SK-MEL-5 (cell line): ENCODE data around the gene TGFB2. TPM values are rescaled to one million over a fixed set of nuclear protein-coding genes. Genes with fewer than 3 reads are reported as not detected.
"Not testable (repeated sequence)": the region's sequence is repeated elsewhere in the genome, so short reads cannot be mapped to it uniquely, and the experiment has no call there.

Source experiments
- DNase-seq: peaks from one replicate; pipeline ENCODE4 v3.0.0-alpha.2; 2016; ENCODE audit warnings: low read depth, low spot score
- in situ Hi-C: cut with HindIII; loops from 2 replicates; pipeline ENCODE4 v1.10.0; 2016; ENCODE audit warnings: low sequenced_read_pairs, high pct_unique_total_duplicates, low pct_unique_long_range_greater_than_20kb
- polyA plus RNA-seq, 2 experiments: library from polyadenylated mRNA; depleted of rRNA; stranded (reverse); fragments of >200 nt; gene quantifications; 2 replicates each; pipeline ENCODE4 v1.2.3, GENCODE V29; 2015
- total RNA-seq: library from RNA; depleted of rRNA; stranded (reverse); fragments of >200 nt; shearing (Covaris generic); gene quantifications from 2 replicates; pipeline ENCODE4 v1.2.3, GENCODE V29; 2014; rRNA removed

TGFB2 gene
- 1.8 and 2.1 TPM in 2 replicates for total RNA-seq
- 1.4 and 1.8 TPM in 2 replicates for polyA plus RNA-seq (2015; cell fraction: cytosol; rRNA removed)
- polyA plus RNA-seq (2015; cell fraction: nucleus; rRNA removed) = 0.92 and 1.1 TPM in 2 replicates

GRCh38 chr1:218344814-218345672 lies at the start of gene TGFB2:
TSS of gene TGFB2 (plus strand) at chr1:218345336. CDS start at chr1:218346702, 1,366 bp downstream.
- DNase-seq = peak; percentile 58
- in situ Hi-C loops = no loop called here

GRCh38 chr1:218296162-218296561 lies 49.0 kb upstream of the TGFB2 start:
- DNase-seq = no peak
- in situ Hi-C loops = no loop called here

- in situ Hi-C loops = no loop called here
- no peak for DNase-seq
These were observed 47.7 kb upstream of the TGFB2 start for GRCh38 chr1:218297461-218297860.

GRCh38 chr1:218297867-218298266 lies 47.3 kb upstream of the TGFB2 start:
- no peak for DNase-seq
- in situ Hi-C loops = no loop called here

GRCh38 chr1:218298398-218298797 lies 46.7 kb upstream of the TGFB2 start:
- in situ Hi-C loops = no loop called here
- DNase-seq = no peak

- in situ Hi-C loops = no loop called here
- DNase-seq = peak; percentile 67
These were observed 45.7 kb upstream of the TGFB2 start for GRCh38 chr1:218299416-218299815.

- DNase-seq = no peak
- in situ Hi-C loops = no loop called here
These were observed 43.9 kb upstream of the TGFB2 start for GRCh38 chr1:218301217-218301616.

- in situ Hi-C loops = no loop called here
- no peak for DNase-seq
These were observed 43.0 kb upstream of the TGFB2 start for GRCh38 chr1:218302155-218302554.

GRCh38 chr1:218303176-218303879 lies 41.8 kb upstream of the TGFB2 start:
- in situ Hi-C loops = no loop called here
- DNase-seq = no peak

- DNase-seq = peak; percentile 92
- in situ Hi-C loops = no loop called here
These were observed 40.7 kb upstream of the TGFB2 start for GRCh38 chr1:218304281-218305039.

GRCh38 chr1:218305472-218306064 lies 39.6 kb upstream of the TGFB2 start:
- DNase-seq = no peak
- in situ Hi-C loops = no loop called here

- in situ Hi-C loops = no loop called here
- DNase-seq = no peak
These were observed 32.6 kb upstream of the TGFB2 start for GRCh38 chr1:218312509-218312908.

- DNase-seq = no peak
- in situ Hi-C loops = no loop called here
These were observed 30.8 kb upstream of the TGFB2 start for GRCh38 chr1:218314316-218314715.

- DNase-seq = no peak
- in situ Hi-C loops = no loop called here
These were observed 29.5 kb upstream of the TGFB2 start for GRCh38 chr1:218315638-218316037.

GRCh38 chr1:218317061-218317460 lies 28.1 kb upstream of the TGFB2 start:
- no peak for DNase-seq
- in situ Hi-C loops = no loop called here

GRCh38 chr1:218320182-218320581 lies 25.0 kb upstream of the TGFB2 start:
- DNase-seq, in situ Hi-C loops: not testable (repeated sequence)

- in situ Hi-C loops = no loop called here
- no peak for DNase-seq
These were observed 22.4 kb upstream of the TGFB2 start for GRCh38 chr1:218322762-218323161.
